MCF 10A (cell line): ENCODE results near the gene CLEC12A. TPM values are rescaled to one million over a fixed set of nuclear protein-coding genes. Genes with fewer than 3 reads are reported as not detected.

ENCODE experiments used
- BruUV-seq: library from RNA; stranded (reverse); fragments of 400-500 nt; replicated peaks from 2 replicates; lab custom pipeline; 2021; lab: Mats Ljungman, UMichigan
- CTCF ChIA-PET: fragments of 300-600 bp; sonication (Branson Sonifier 250); formaldehyde crosslinking; extraction: SDS; loops from one replicate; lab custom pipeline; 2021; ENCODE audit warnings: antibody characterized with exemption, inconsistent platforms; lab: Yijun Ruan, JAX
- POLR2A ChIA-PET: fragments of 300-600, 350-650 bp; sonication (Branson Sonifier 250); formaldehyde crosslinking; extraction: SDS; loops from one replicate; lab custom pipeline; 2020; ENCODE audit warnings: antibody characterized with exemption, inconsistent platforms; lab: Yijun Ruan, JAX
- DNase-seq: peaks from one replicate; pipeline ENCODE4 v3.0.0-alpha.2; 2018; ENCODE audit not compliant: unreplicated experiment
- H3K27ac Mint-ChIP-seq: one replicate; pipeline ENCODE4 v1.8.0; 2022; ENCODE audit warnings: mild to moderate bottlenecking, low read depth, mixed read lengths; ENCODE audit not compliant: unreplicated experiment
- H3K27me3 Mint-ChIP-seq: one replicate; pipeline ENCODE4 v1.8.0; 2022; ENCODE audit warnings: mixed read lengths; ENCODE audit not compliant: insufficient read depth, unreplicated experiment
- H3K36me3 Mint-ChIP-seq: one replicate; pipeline ENCODE4 v1.8.0; 2022; ENCODE audit warnings: mild to moderate bottlenecking, moderate library complexity, mixed read lengths; ENCODE audit not compliant: insufficient read depth, unreplicated experiment
- H3K4me1 Mint-ChIP-seq: one replicate; pipeline ENCODE4 v1.8.0; 2022; ENCODE audit warnings: mixed read lengths; ENCODE audit not compliant: insufficient read depth, unreplicated experiment
- H3K4me3 Mint-ChIP-seq: one replicate; pipeline ENCODE4 v1.8.0; 2022; ENCODE audit warnings: mild to moderate bottlenecking, moderate library complexity, mixed read lengths; ENCODE audit not compliant: unreplicated experiment
- H3K9me3 Mint-ChIP-seq: one replicate; pipeline ENCODE4 v1.8.0; 2022; ENCODE audit warnings: mixed read lengths; ENCODE audit not compliant: unreplicated experiment
- intact Hi-C: fragments of 100-400 bp; cut with micrococcal nuclease; formaldehyde crosslinking; loops from 2 replicates; pipeline ENCODE4 v1.14.1; 2022
- total RNA-seq: library from RNA; stranded (reverse); gene quantifications from 2 replicates; pipeline ENCODE4 v1.2.3, GENCODE V29; 2022
- TF ChIP-seq, protein P1 (sequence below): fragments of 200-600 bp; IDR thresholded peaks from one replicate; pipeline ENCODE4 v1.8.0; 2022; ENCODE audit warnings: antibody characterized with exemption, mild to moderate bottlenecking; ENCODE audit not compliant: unreplicated experiment

The CLEC12A gene
- total RNA-seq, 1 experiment from 2014 or later = not detected

DNA sequence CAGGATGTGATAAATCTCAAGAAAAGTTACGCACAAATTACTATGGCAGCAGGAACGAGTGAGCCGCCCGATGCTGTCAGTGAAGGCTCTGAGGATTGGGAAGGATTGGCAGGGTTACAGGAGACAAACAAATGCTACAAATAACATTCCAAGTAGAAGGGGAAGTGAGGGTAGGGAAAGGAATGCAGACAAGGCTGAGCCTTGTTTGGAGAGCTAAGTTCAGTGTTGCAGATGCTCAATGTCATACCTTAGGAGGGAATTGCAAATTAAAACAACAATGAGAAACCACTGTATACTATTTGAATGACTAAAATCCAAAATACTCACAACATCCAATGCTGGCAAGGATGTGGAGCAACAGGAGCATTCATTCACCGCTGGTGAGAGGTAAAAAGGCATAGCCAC is 60.6 kb downstream of the CLEC12A start:
- Mint-ChIP-seq H3K27me3 (no peaks in the 10 kb centered on the region), H3K4me3 (no peak overlapping the region), H3K4me1 (peaks cover 35% of the 10 kb centered on the region), H3K27ac (peak overlapping the region; percentile 83), H3K36me3 (no peaks in the 10 kb centered on the region), H3K9me3 (peaks cover 14% of the 10 kb centered on the region)
- POLR2A ChIA-PET = no interaction called here
- CTCF ChIA-PET = interaction anchor here (0.5 to 4.0 kb wide), 6 partner anchors 22 to 658 kb away, joined by 3 to 44 read pairs (median 4); partner anchors contain the start of gene CLEC12B
- intact Hi-C loops = no loop called here
- DNase-seq = peak; percentile 87
- no TSS peak for BruUV-seq
- TF ChIP-seq, protein P1, sequence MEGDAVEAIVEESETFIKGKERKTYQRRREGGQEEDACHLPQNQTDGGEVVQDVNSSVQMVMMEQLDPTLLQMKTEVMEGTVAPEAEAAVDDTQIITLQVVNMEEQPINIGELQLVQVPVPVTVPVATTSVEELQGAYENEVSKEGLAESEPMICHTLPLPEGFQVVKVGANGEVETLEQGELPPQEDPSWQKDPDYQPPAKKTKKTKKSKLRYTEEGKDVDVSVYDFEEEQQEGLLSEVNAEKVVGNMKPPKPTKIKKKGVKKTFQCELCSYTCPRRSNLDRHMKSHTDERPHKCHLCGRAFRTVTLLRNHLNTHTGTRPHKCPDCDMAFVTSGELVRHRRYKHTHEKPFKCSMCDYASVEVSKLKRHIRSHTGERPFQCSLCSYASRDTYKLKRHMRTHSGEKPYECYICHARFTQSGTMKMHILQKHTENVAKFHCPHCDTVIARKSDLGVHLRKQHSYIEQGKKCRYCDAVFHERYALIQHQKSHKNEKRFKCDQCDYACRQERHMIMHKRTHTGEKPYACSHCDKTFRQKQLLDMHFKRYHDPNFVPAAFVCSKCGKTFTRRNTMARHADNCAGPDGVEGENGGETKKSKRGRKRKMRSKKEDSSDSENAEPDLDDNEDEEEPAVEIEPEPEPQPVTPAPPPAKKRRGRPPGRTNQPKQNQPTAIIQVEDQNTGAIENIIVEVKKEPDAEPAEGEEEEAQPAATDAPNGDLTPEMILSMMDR = no peak

DNA sequence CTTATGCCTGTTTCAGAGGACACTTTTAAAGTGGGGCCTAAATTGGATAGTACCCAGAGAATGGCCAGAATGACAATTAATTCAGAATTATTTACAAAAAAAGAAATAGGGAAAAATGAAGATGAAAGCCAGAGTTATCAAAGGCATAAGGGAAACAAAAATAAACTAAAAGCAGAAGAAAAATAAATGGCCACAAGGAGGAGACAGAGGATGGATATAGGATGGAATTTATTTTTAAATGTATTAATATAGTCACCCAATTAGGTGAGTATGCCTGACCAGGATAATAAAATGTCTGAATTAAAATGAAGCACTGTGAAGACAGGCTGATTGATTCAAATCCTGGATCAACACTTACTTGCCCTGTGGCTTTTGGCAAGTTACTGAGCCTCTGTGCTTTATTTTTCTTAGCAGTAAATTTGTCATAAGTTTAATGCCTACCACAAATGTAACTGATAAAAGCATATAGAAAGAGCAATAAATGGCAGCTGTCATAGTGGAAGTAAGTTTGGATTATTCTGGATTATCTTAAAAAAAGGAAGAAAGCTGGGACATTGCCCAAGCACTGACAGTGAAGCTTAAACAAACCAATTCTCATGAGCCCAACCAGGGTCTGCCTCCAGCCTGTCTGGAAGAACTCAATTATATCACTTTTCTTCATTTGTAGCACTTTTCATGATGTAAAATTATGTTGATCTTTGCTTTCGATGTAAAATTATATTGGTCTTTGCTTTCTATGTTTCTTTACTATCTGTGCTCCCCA is 62.8 kb downstream of the CLEC12A start:
- Mint-ChIP-seq H3K9me3 (peaks cover 14% of the 10 kb centered on the region), H3K27me3 (no peaks in the 10 kb centered on the region), H3K27ac (no peak overlapping the region), H3K4me1 (peaks cover 23% of the 10 kb centered on the region), H3K4me3 (no peak overlapping the region), H3K36me3 (no peaks in the 10 kb centered on the region)
- no TSS peak for BruUV-seq
- TF ChIP-seq, protein P1 = peak; percentile 70
- CTCF ChIA-PET = interaction anchor here (0.6 to 6.3 kb wide), 29 partner anchors 9 to 1377 kb away, joined by 3 to 134 read pairs (median 5); partner anchors contain the start of genes CLEC12B and CLEC7A
- intact Hi-C loops = loop anchor here (1.0 kb wide), 1 partner anchor 106 kb away; no protein-coding TSS in a partner anchor
- peak; percentile 48 for DNase-seq
- POLR2A ChIA-PET = interaction anchor here (1.2 kb wide), 1 partner anchor 178 kb away, joined by 3 read pairs; the partner anchor contains the start of gene GABARAPL1

Other genes starting within 250 kb of the CLEC12A start
- gene CLECL1, start 238.3 kb upstream of the CLEC12A start, total RNA-seq = not detected in 2 replicates
- gene CD69, start 210.5 kb upstream of the CLEC12A start, total RNA-seq = not detected in 2 replicates
- gene KLRF1, start 143.9 kb upstream of the CLEC12A start, total RNA-seq = not detected in 2 replicates
- gene CLEC2B, start 102.1 kb upstream of the CLEC12A start, total RNA-seq = 1.8 and 2.2 TPM in 2 replicates
- gene KLRF2, start 89.9 kb upstream of the CLEC12A start, total RNA-seq = not detected in 2 replicates
- not detected in 2 replicates for gene CLEC2A, start 39.0 kb upstream of the CLEC12A start, total RNA-seq
- not detected in 2 replicates for gene CLEC1B, start 27.7 kb downstream of the CLEC12A start, total RNA-seq
- not detected in 2 replicates for gene CLEC12B, start 39.2 kb downstream of the CLEC12A start, total RNA-seq
- not detected in 2 replicates for gene CLEC9A, start 59.3 kb downstream of the CLEC12A start, total RNA-seq
- not detected in 2 replicates for gene CLEC1A, start 127.6 kb downstream of the CLEC12A start, total RNA-seq
- gene CLEC7A, start 158.8 kb downstream of the CLEC12A start, total RNA-seq = not detected in 2 replicates
- gene OLR1, start 200.7 kb downstream of the CLEC12A start, total RNA-seq = 0.25 TPM in 1 of 2 replicates, not detected in the other
- not detected in 2 replicates for gene TMEM52B, start 207.6 kb downstream of the CLEC12A start, total RNA-seq
- 19.7 and 28.1 TPM in 2 replicates for gene GABARAPL1, start 241.5 kb downstream of the CLEC12A start, total RNA-seq